Vagina (tissue), 2 donors: Measurements from ENCODE around the gene PSMD12. TPM values are rescaled to one million over a fixed set of nuclear protein-coding genes. Genes with fewer than 3 reads are reported as not detected.
A peak's percentile ranks its signal among the peaks of the same experiment; 100 is the strongest.

ENCODE experiments used
- DNase-seq, 2 donors: peaks; one replicate each; pipeline ENCODE4 v3.0.0-alpha.2; 2017; ENCODE audit errors: extremely low spot score in 2 of 2
- H3K27ac ChIP-seq: fragments of 200-600 bp; sonication (generic); one replicate; pipeline ENCODE4 v1.5.1; 2019
- H3K27me3 ChIP-seq: fragments of 200-600 bp; sonication (generic); one replicate; pipeline ENCODE4 v1.5.1; 2019
- H3K36me3 ChIP-seq, 2 donors: fragments of 200-600 bp; sonication (generic); one replicate each; pipeline ENCODE4 v1.5.1; 2017 to 2019
- H3K4me1 ChIP-seq: fragments of 200-600 bp; sonication (generic); one replicate; pipeline ENCODE4 v1.5.1; 2019
- H3K4me3 ChIP-seq, 2 donors: fragments of 200-600 bp; sonication (generic); 1 replicate in 1 of 2; 2 replicates in 1 of 2; pipeline ENCODE4 v1.5.1; 2016 to 2019
- H3K9me3 ChIP-seq: fragments of 200-600 bp; sonication (generic); one replicate; pipeline ENCODE4 v1.5.1; 2019
- POLR2A ChIP-seq, 2 donors: fragments of 450-650 bp; IDR thresholded peaks; one replicate each; pipeline ENCODE4 v1.6.1; 2017; ENCODE audit warnings: antibody characterized with exemption in 2 of 2, mild to moderate bottlenecking in 2 of 2, moderate library complexity in 2 of 2
- POLR2AphosphoS5 ChIP-seq, 2 donors: sonication (generic); formaldehyde crosslinking; IDR thresholded peaks; one replicate each; pipeline ENCODE4 v1.9.0; 2017; ENCODE audit warnings: antibody characterized with exemption in 2 of 2, mild to moderate bottlenecking in 2 of 2, low read depth in 1 of 2; ENCODE audit not compliant: insufficient read depth in 1 of 2
- intact Hi-C: fragments of 100-400 bp; cut with DNase I; formaldehyde crosslinking; loops from one replicate; pipeline ENCODE4 v1.15.1; 2023
- total RNA-seq: library from RNA; depleted of rRNA; stranded (reverse); fragments of >200 nt; gene quantifications from one replicate; pipeline ENCODE4 v1.2.3, GENCODE V29; 2016
- TF ChIP-seq, protein P1 (sequence below), 3 experiments: fragments of 450-650 bp in 2 of 3; fragments of 200-600 bp in 1 of 3; sonication (generic) in 1 of 3; IDR thresholded peaks; one replicate each; pipeline ENCODE4 v1.5.1; 2017 to 2019; ENCODE audit warnings: antibody characterized with exemption in 3 of 3, mild to moderate bottlenecking in 2 of 3, moderate library complexity in 2 of 3

PSMD12 gene
- total RNA-seq, 1 donor from 2014 or later, result 26.0 TPM

DNA sequence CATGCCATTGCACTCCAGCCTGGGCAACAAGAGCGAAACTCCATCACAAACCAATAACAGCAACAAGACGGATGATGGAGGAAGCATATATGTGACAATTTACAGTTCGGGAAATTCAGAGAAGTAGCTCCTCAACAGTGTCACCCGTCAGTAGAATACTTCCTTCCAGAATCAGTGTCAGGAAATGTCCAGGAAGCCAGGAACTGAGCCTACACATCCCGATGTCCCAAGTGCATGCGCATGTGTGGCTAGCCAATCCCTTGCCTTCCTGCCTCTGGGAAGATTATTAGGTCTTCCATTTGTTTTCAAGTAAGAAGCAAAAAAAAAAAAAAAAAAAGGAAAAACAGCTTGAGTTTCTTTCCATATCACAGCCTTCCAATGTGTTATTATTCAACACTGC lies 9.3 kb upstream of the PSMD12 start:
- H3K36me3 ChIP-seq, result no peaks in the 10 kb centered on the region
- H3K4me3 ChIP-seq, result no peak overlapping the region
- TF ChIP-seq POLR2A (IDR thresholded peaks at IDR 0.05) (no peak), POLR2AphosphoS5 (IDR thresholded peaks at IDR 0.05; ENCODE audit: insufficient read depth in 1 of 2, low read depth in 1 of 2) (no peak)
- TF ChIP-seq, protein P1, sequence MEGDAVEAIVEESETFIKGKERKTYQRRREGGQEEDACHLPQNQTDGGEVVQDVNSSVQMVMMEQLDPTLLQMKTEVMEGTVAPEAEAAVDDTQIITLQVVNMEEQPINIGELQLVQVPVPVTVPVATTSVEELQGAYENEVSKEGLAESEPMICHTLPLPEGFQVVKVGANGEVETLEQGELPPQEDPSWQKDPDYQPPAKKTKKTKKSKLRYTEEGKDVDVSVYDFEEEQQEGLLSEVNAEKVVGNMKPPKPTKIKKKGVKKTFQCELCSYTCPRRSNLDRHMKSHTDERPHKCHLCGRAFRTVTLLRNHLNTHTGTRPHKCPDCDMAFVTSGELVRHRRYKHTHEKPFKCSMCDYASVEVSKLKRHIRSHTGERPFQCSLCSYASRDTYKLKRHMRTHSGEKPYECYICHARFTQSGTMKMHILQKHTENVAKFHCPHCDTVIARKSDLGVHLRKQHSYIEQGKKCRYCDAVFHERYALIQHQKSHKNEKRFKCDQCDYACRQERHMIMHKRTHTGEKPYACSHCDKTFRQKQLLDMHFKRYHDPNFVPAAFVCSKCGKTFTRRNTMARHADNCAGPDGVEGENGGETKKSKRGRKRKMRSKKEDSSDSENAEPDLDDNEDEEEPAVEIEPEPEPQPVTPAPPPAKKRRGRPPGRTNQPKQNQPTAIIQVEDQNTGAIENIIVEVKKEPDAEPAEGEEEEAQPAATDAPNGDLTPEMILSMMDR (IDR thresholded peaks at IDR 0.05), result no peak
- DNase-seq, result no peak
- H3K27me3 ChIP-seq, result no peaks in the 10 kb centered on the region
- H3K4me1 ChIP-seq, result peaks cover 15% of the 10 kb centered on the region
- H3K27ac ChIP-seq, result peak overlapping the region; percentile 93
- H3K9me3 ChIP-seq, result no peaks in the 10 kb centered on the region
- intact Hi-C loops, result loop anchor here (10.0 kb wide), 1 partner anchor 99 kb away; no protein-coding TSS in a partner anchor

DNA sequence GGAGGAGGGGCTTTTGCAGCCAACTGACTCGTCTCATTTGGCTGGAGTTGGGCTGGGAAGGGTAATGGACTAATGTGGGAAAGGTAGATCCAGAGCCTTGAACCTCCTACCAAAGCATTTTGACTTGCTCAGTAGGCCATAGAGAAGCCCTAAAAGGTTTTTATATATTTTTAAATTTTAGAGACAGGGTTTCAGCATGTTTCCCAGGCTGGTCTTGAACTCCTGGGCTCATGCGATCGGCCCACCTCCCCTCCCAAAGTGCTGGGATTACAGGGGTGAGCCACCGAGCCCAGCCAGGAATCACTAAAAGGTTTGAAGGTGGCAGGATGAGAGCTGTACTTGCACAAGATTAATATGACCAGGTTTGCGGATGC lies 8.7 kb upstream of the PSMD12 start:
- no peaks in the 10 kb centered on the region for H3K9me3 ChIP-seq
- TF ChIP-seq POLR2A (IDR thresholded peaks at IDR 0.05) (no peak), POLR2AphosphoS5 (IDR thresholded peaks at IDR 0.05; ENCODE audit: insufficient read depth in 1 of 2, low read depth in 1 of 2) (no peak)
- TF ChIP-seq, protein P1 (IDR thresholded peaks at IDR 0.05), result no peak
- intact Hi-C loops, result loop anchor here (10.0 kb wide), 1 partner anchor 100 kb away; no protein-coding TSS in a partner anchor
- no peak overlapping the region for H3K4me3 ChIP-seq
- H3K4me1 ChIP-seq, result peaks cover 15% of the 10 kb centered on the region
- H3K27me3 ChIP-seq, result no peaks in the 10 kb centered on the region
- H3K27ac ChIP-seq, result no peak overlapping the region
- DNase-seq, result no peak
- H3K36me3 ChIP-seq, result no peaks in the 10 kb centered on the region

DNA sequence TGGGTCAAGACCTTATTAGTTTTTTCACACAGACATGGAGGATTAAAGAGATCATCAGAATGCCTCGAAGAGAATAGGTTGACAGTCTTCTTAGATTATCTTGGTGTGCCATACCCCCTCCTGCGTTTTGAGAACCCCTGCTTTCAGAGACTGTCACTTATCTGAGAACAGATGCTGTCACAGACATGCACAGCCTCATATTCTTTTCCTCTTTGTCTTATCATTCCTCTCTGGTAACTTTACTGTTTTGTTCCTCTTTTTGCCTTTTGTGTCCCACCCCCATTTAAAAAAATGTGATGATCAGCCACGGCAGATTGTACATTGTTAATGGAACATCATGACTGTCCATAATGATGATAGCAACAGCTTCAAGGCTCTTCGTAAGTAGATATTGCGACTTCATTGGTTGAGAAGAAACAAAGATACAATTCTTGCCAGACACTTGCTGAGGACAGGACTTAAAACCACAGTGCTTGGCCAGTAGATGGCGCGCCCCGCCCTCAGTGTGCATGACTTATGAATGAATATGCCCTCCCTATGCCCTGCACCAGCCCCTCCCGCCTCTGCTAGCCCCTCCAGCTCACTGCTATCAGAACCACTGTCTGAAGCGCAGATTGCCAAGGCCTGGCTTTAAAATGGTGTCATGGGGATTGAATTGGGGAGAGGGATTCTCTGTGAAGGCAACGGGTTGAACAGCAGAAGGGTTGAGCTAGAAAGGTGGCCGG lies 8.1 kb upstream of the PSMD12 start:
- Histone ChIP-seq H3K4me3 (no peak overlapping the region), H3K36me3 (no peaks in the 10 kb centered on the region), H3K27ac (no peak overlapping the region), H3K27me3 (no peaks in the 10 kb centered on the region), H3K9me3 (no peaks in the 10 kb centered on the region), H3K4me1 (peaks cover 15% of the 10 kb centered on the region)
- TF ChIP-seq, protein P1 (IDR thresholded peaks at IDR 0.05), result peak; percentile 72 to 92 (median 74)
- TF ChIP-seq POLR2AphosphoS5 (IDR thresholded peaks at IDR 0.05; ENCODE audit: insufficient read depth in 1 of 2, low read depth in 1 of 2) (peak in 1 of 2 donors; percentile 37), POLR2A (IDR thresholded peaks at IDR 0.05) (no peak)
- DNase-seq, result no peak
- intact Hi-C loops, result loop anchor here (10.0 kb wide), 1 partner anchor 100 kb away; no protein-coding TSS in a partner anchor

DNA sequence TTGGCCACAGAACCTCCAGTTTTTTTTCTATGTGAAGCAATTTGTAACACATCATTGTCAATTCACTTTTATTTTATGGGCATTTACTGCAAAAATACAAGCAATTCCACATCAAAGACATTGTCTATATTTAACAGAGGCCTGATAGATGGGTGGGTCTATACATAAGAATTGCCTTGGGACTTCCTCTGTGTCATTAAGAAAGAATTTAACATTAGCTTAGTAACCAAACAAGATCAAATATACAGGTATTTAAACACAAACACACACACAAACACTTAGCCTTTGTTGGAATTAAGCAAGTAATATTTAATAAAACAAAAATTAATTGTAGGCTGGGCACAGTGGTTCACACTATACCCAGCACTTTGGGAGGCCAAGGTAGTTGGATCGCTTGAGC lies 6.4 kb upstream of the PSMD12 start:
- Histone ChIP-seq H3K27ac (no peak overlapping the region), H3K36me3 (no peaks in the 10 kb centered on the region), H3K27me3 (no peaks in the 10 kb centered on the region), H3K9me3 (no peaks in the 10 kb centered on the region), H3K4me1 (peaks cover 15% of the 10 kb centered on the region), H3K4me3 (no peak overlapping the region)
- no peak for DNase-seq
- intact Hi-C loops, result loop anchor here (10.0 kb wide), 1 partner anchor 102 kb away; no protein-coding TSS in a partner anchor
- TF ChIP-seq POLR2A (IDR thresholded peaks at IDR 0.05), result no peak
- TF ChIP-seq, protein P1 (IDR thresholded peaks at IDR 0.05), result no peak
- TF ChIP-seq POLR2AphosphoS5 (IDR thresholded peaks at IDR 0.05; ENCODE audit: insufficient read depth in 1 of 2, low read depth in 1 of 2), result no peak

DNA sequence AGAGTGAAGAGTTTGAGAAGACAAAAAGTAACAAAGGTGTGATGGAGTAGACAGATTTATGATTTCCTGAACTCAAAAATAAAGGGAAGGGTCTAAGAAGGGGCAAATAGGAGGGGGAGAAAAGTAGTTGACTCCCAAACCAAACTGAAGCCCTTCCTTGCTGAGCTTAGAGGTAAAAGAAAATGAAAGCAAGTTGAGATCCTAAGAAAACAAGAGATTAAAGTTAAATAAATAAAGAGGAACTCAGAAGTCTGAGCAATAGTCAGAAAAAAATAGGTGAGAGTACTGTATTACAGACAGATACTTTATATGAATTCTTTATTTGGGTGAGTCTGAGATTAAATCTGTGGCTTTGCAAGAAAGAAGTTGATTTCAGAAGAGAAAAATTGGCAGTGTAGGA lies 3.3 kb upstream of the PSMD12 start:
- Histone ChIP-seq H3K36me3 (no peaks in the 10 kb centered on the region), H3K4me1 (peaks cover 17% of the 10 kb centered on the region), H3K4me3 (no peak overlapping the region), H3K27me3 (no peaks in the 10 kb centered on the region), H3K9me3 (no peaks in the 10 kb centered on the region), H3K27ac (no peak overlapping the region)
- DNase-seq, result no peak
- intact Hi-C loops, result loop anchor here (5.0 to 10.0 kb wide), 2 partner anchors 105 to 458 kb away; partner anchors contain the start of gene BPTF
- TF ChIP-seq POLR2A (IDR thresholded peaks at IDR 0.05), result no peak
- TF ChIP-seq POLR2AphosphoS5 (IDR thresholded peaks at IDR 0.05; ENCODE audit: insufficient read depth in 1 of 2, low read depth in 1 of 2), result no peak
- TF ChIP-seq, protein P1 (IDR thresholded peaks at IDR 0.05), result no peak
